ENCODE data around the gene ADAMTS8.

ADAMTS8 gene

GRCh38 chr11:130418210-130418609 is 10.2 kb downstream of the ADAMTS8 start:
- DNase-seq = no peak

GRCh38 chr11:130416906-130417305 is 11.5 kb downstream of the ADAMTS8 start:
- DNase-seq = no peak

- no peak for DNase-seq
Observed at GRCh38 chr11:130416530-130416882, 11.9 kb downstream of the ADAMTS8 start.

GRCh38 chr11:130415731-130416529 is 12.5 kb downstream of the ADAMTS8 start:
- DNase-seq = no peak

GRCh38 chr11:130414107-130415080 is 14.0 kb downstream of the ADAMTS8 start:
- DNase-seq = no peak

GRCh38 chr11:130413405-130414106 is 14.9 kb downstream of the ADAMTS8 start:
- DNase-seq = no peak

- DNase-seq = no peak
Observed at GRCh38 chr11:130411223-130411622, 17.2 kb downstream of the ADAMTS8 start.

- no peak for DNase-seq
Observed at GRCh38 chr11:130409594-130410388, 18.6 kb downstream of the ADAMTS8 start.

- no peak for DNase-seq
Observed at GRCh38 chr11:130408901-130409300, 19.5 kb downstream of the ADAMTS8 start.

GRCh38 chr11:130408401-130408890 is 20.0 kb downstream of the ADAMTS8 start:
- DNase-seq = no peak

- no peak for DNase-seq
Observed at GRCh38 chr11:130407978-130408377, 20.4 kb downstream of the ADAMTS8 start.

GRCh38 chr11:130405428-130405827 is 23.0 kb downstream of the ADAMTS8 start:
- no peak for DNase-seq

GRCh38 chr11:130404727-130405126 is 23.7 kb downstream of the ADAMTS8 start:
- no peak for DNase-seq

- no peak for DNase-seq
Observed at GRCh38 chr11:130403967-130404366, 24.4 kb downstream of the ADAMTS8 start.

- no peak for DNase-seq
Observed at GRCh38 chr11:130403271-130403804, 25.1 kb downstream of the ADAMTS8 start.

- no peak for DNase-seq
Observed at GRCh38 chr11:130402570-130402969, 25.8 kb downstream of the ADAMTS8 start.

GRCh38 chr11:130400781-130401483 is 27.5 kb downstream of the ADAMTS8 start:
- DNase-seq = no peak

GRCh38 chr11:130399196-130399595 is 29.2 kb downstream of the ADAMTS8 start:
- DNase-seq = no peak

GRCh38 chr11:130397780-130398179 is 30.6 kb downstream of the ADAMTS8 start:
- no peak for DNase-seq

GRCh38 chr11:130396965-130397364 is 31.4 kb downstream of the ADAMTS8 start:
- DNase-seq = no peak

- DNase-seq = no peak
Observed at GRCh38 chr11:130394615-130395014, 33.8 kb downstream of the ADAMTS8 start.

Data from NCI-H1048 (cell line).